Activated naive CD8-positive, alpha-beta T cell treated with anti-CD3 and anti-CD28 coated beads, Interleukin-2, amount 50 U/mL, for 16 hours (primary cell): ENCODE data around the gene OLIG2.

Source experiments
- DNase-seq: peaks from one replicate; pipeline ENCODE4 v3.0.0-alpha.2; 2020; ENCODE audit warnings: low read depth, low spot score

OLIG2 gene

GRCh38 chr21:33064623-33065390 is 39.1 kb downstream of the OLIG2 start:
- DNase-seq = no peak

- DNase-seq = no peak
Measured at GRCh38 chr21:33067043-33067442, 41.3 kb downstream of the OLIG2 start.

GRCh38 chr21:33067457-33067856 is 41.7 kb downstream of the OLIG2 start:
- DNase-seq = no peak

- DNase-seq = no peak
Measured at GRCh38 chr21:33069243-33069642, 43.5 kb downstream of the OLIG2 start.

GRCh38 chr21:33069645-33069993 is 43.9 kb downstream of the OLIG2 start:
- no peak for DNase-seq

GRCh38 chr21:33069994-33070743 is 44.4 kb downstream of the OLIG2 start, which contains the start of gene OLIG1:
Gene OLIG1, plus strand, starts transcription at chr21:33070141. Its CDS starts 106 bp downstream, at chr21:33070247.
- no peak for DNase-seq

GRCh38 chr21:33070744-33070997 is 44.9 kb downstream of the OLIG2 start:
- DNase-seq = no peak

GRCh38 chr21:33070998-33071769 is 45.4 kb downstream of the OLIG2 start:
- no peak for DNase-seq

GRCh38 chr21:33071770-33072306 is 46.1 kb downstream of the OLIG2 start:
- no peak for DNase-seq

- DNase-seq = no peak
Measured at GRCh38 chr21:33073636-33074035, 47.9 kb downstream of the OLIG2 start.

- no peak for DNase-seq
Measured at GRCh38 chr21:33075128-33075527, 49.4 kb downstream of the OLIG2 start.

- DNase-seq = no peak
Measured at GRCh38 chr21:33075596-33076195, 50.0 kb downstream of the OLIG2 start.

- DNase-seq = no peak
Measured at GRCh38 chr21:33076600-33077329, 51.0 kb downstream of the OLIG2 start.
